A549 (cell line): ENCODE data around the gene NFE2L3. TPM values are rescaled to one million over a fixed set of nuclear protein-coding genes. Genes with fewer than 3 reads are reported as not detected.

ENCODE experiments used
- ATAC-seq, 2 experiments: fragments of 200-7000 bp in 1 of 2; fragments of >200 bp in 1 of 2; cut with Nextera tagmentation in 1 of 2; cut with Tn5 transposase in 1 of 2; 3 replicates each; pipeline versions ENCODE4 v1.8.0 to v1.9.1; 2018 to 2020; ENCODE audit warnings: mild to moderate bottlenecking in 1 of 2, moderate library complexity in 1 of 2
- CTCF ChIA-PET: fragments of 300-600 bp; sonication (Branson Sonifier 250); formaldehyde crosslinking; extraction: SDS; loops from one replicate; lab custom pipeline; 2021; ENCODE audit warnings: antibody characterized with exemption, inconsistent platforms; lab: Yijun Ruan, JAX
- POLR2A ChIA-PET: fragments of 350-600 bp; formaldehyde crosslinking; extraction: SDS; loops from one replicate; lab custom pipeline; 2021; ENCODE audit warnings: antibody characterized with exemption, inconsistent platforms; lab: Yijun Ruan, JAX
- DNase-seq, 2 experiments: peaks; one replicate each; pipeline versions ENCODE4 v3.0.0 to v3.0.0-alpha.2; 2011 to 2016; ENCODE audit warnings: low read depth in 1 of 2, low spot score in 1 of 2
- FAIRE-seq: peaks from 2 replicates; lab custom pipeline; 2011; peaks lifted over from hg19 to GRCh38; lab: Jason Lieb, UNC
- H3K27ac ChIP-seq, 2 experiments: fragments of >200 bp; sonication (Bioruptor Twin); formaldehyde crosslinking; 3 replicates each; pipeline ENCODE4 v1.5.1; 2016 to 2017
- H3K4me1 ChIP-seq: fragments of >200 bp; sonication (Bioruptor Twin); formaldehyde crosslinking; 3 replicates; pipeline ENCODE4 v1.6.1; 2016
- H3K4me2 ChIP-seq: fragments of >200 bp; sonication (Bioruptor Twin); formaldehyde crosslinking; 3 replicates; pipeline ENCODE4 v1.6.1; 2016
- H3K4me3 ChIP-seq: fragments of >200 bp; sonication (Bioruptor Twin); formaldehyde crosslinking; 3 replicates; pipeline ENCODE4 v1.5.1; 2016
- H3K9me3 ChIP-seq: fragments of >200 bp; sonication (Bioruptor Twin); formaldehyde crosslinking; 3 replicates; pipeline ENCODE4 v1.6.1; 2016
- CEBPB ChIP-seq, 2 experiments: fragments of >200 bp in 1 of 2; sonication (Bioruptor Twin) in 1 of 2; formaldehyde crosslinking in 1 of 2; IDR thresholded peaks; 2 replicates each; pipeline ENCODE4 v1.6.1; 2012 to 2016
- CHD2 ChIP-seq: fragments of 150-350 bp; IDR thresholded peaks from 2 replicates; pipeline ENCODE4 v1.6.1; 2014; ENCODE audit warnings: low read length; ENCODE audit not compliant: partially characterized antibody
- CHD4 ChIP-seq: fragments of 200-600 bp; sonication (generic); IDR thresholded peaks from 2 replicates; pipeline ENCODE4 v1.6.1; 2016; ENCODE audit warnings: antibody characterized with exemption, mild to moderate bottlenecking, borderline replicate concordance
- ESRRA ChIP-seq: fragments of 150-350 bp; IDR thresholded peaks from 2 replicates; pipeline ENCODE4 v1.6.1; 2014; ENCODE audit warnings: mild to moderate bottlenecking, low read length, borderline replicate concordance
- FOXS1 ChIP-seq: fragments of 250-450 bp; sonication (Bioruptor Pico); IDR thresholded peaks from 2 replicates; pipeline ENCODE4 v1.5.0; 2020; ENCODE audit warnings: mild to moderate bottlenecking, moderate library complexity
- GATA3 ChIP-seq: IDR thresholded peaks from 2 replicates; pipeline ENCODE4 v1.6.1; 2012; ENCODE audit warnings: borderline replicate concordance
- HEYL ChIP-seq: fragments of 250-450 bp; sonication (Bioruptor Pico); IDR thresholded peaks from 2 replicates; pipeline ENCODE4 v1.8.0; 2021; ENCODE audit warnings: mild to moderate bottlenecking, moderate library complexity
- HOXB5 ChIP-seq: fragments of 250-450 bp; sonication (Bioruptor Pico); IDR thresholded peaks from 2 replicates; pipeline ENCODE4 v1.5.0; 2020; ENCODE audit warnings: mild to moderate bottlenecking, moderate library complexity
- JUN ChIP-seq, 2 experiments: fragments of >200 bp; sonication (Bioruptor Twin); formaldehyde crosslinking; IDR thresholded peaks; 2 replicates in 1 of 2; 3 replicates in 1 of 2; pipeline ENCODE4 v1.6.1; 2016 to 2017
- KDM5A ChIP-seq: fragments of 200-600 bp; sonication (generic); IDR thresholded peaks from 2 replicates; pipeline ENCODE4 v1.6.1; 2016; ENCODE audit warnings: antibody characterized with exemption, mild to moderate bottlenecking
- MAFK ChIP-seq: fragments of 450-650 bp; IDR thresholded peaks from 2 replicates; pipeline ENCODE4 v1.6.1; 2014; ENCODE audit not compliant: partially characterized antibody
- MAZ ChIP-seq: fragments of 150-350 bp; IDR thresholded peaks from 2 replicates; pipeline ENCODE4 v1.6.1; 2014; ENCODE audit warnings: antibody characterized with exemption, low read depth, low read length, borderline replicate concordance
- NR3C1 ChIP-seq: fragments of >200 bp; sonication (Bioruptor Twin); formaldehyde crosslinking; IDR thresholded peaks from 3 replicates; pipeline ENCODE4 v1.6.1; 2017
- PHF8 ChIP-seq: fragments of 200-600 bp; sonication (generic); IDR thresholded peaks from 2 replicates; pipeline ENCODE4 v1.6.1; 2016; ENCODE audit warnings: low read depth, mild to moderate bottlenecking, antibody characterized with exemption, moderate library complexity, borderline replicate concordance
- POLR2A ChIP-seq: IDR thresholded peaks from 2 replicates; pipeline ENCODE4 v1.6.1; 2012; ENCODE audit warnings: mild to moderate bottlenecking, low read length
- RFX5 ChIP-seq: fragments of 450-650 bp; IDR thresholded peaks from 2 replicates; pipeline ENCODE4 v1.7.1; 2014; ENCODE audit warnings: antibody characterized with exemption, mild to moderate bottlenecking, moderate library complexity
- TFCP2L1 ChIP-seq: fragments of 250-450 bp; sonication (Bioruptor Pico); IDR thresholded peaks from 2 replicates; pipeline ENCODE4 v1.5.0; 2021; ENCODE audit warnings: mild to moderate bottlenecking
- TP53 ChIP-seq: fragments of 250-450 bp; sonication (Bioruptor Pico); IDR thresholded peaks from 2 replicates; pipeline ENCODE4 v1.5.0; 2021; ENCODE audit warnings: mild to moderate bottlenecking, moderate library complexity
- ZNF302 ChIP-seq: fragments of 250-450 bp; sonication (Bioruptor Pico); IDR thresholded peaks from 2 replicates; pipeline ENCODE4 v1.9.0; 2021; ENCODE audit warnings: inconsistent platforms, mild to moderate bottlenecking, moderate library complexity
- ZSCAN20 ChIP-seq: fragments of 250-450 bp; sonication (Bioruptor Pico); IDR thresholded peaks from 2 replicates; pipeline ENCODE4 v1.8.0; 2022; ENCODE audit warnings: mild to moderate bottlenecking, moderate library complexity
- WGBS: methylation state at CpG from one replicate; pipeline ENCODE4 v1.1.6; 2017; ENCODE audit errors: missing lambda C conversion rate; 5-methylcytosine and 5-hydroxymethylcytosine counted together
- polyA plus RNA-seq, 4 experiments: library from polyadenylated mRNA; depleted of rRNA in 3 of 4; stranded (reverse); fragments of >200 nt; fragmentation: RNase III in 1 of 4; extraction: RNeasy Plus Mini Kit Qiagen cat#74134 plus additional on column Dnase treatment in 1 of 4; gene quantifications; 2 replicates in 3 of 4; 3 replicates in 1 of 4; pipeline ENCODE4 v1.2.3, GENCODE V29; 2011 to 2017
- TF ChIP-seq, protein P1 (sequence below): IDR thresholded peaks from 2 replicates; pipeline ENCODE4 v1.6.1; 2012
- TF ChIP-seq, protein P2 (sequence below): fragments of >200 bp; sonication (Bioruptor Twin); formaldehyde crosslinking; IDR thresholded peaks from 3 replicates; pipeline ENCODE4 v1.6.1; 2016
- TF ChIP-seq, protein P3 (sequence below): IDR thresholded peaks from 2 replicates; pipeline ENCODE4 v1.6.1; 2012; ENCODE audit warnings: low read depth, borderline replicate concordance
- TF ChIP-seq, protein P4 (sequence below): fragments of 200-600 bp; sonication (generic); IDR thresholded peaks from 2 replicates; pipeline ENCODE4 v1.6.1; 2016; ENCODE audit warnings: antibody characterized with exemption, mild to moderate bottlenecking, moderate library complexity

Gene NFE2L3
- polyA plus RNA-seq, 2 of the 4 experiments (the other 2 are of a cell fraction): 4.9 to 11.4 TPM

- TF ChIP-seq, protein P1, sequence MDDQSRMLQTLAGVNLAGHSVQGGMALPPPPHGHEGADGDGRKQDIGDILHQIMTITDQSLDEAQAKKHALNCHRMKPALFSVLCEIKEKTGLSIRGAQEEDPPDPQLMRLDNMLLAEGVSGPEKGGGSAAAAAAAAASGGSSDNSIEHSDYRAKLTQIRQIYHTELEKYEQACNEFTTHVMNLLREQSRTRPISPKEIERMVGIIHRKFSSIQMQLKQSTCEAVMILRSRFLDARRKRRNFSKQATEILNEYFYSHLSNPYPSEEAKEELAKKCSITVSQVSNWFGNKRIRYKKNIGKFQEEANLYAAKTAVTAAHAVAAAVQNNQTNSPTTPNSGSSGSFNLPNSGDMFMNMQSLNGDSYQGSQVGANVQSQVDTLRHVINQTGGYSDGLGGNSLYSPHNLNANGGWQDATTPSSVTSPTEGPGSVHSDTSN: no peak
- TF ChIP-seq GATA3 (no peak), RFX5 (no peak), ZNF302 (no peak), KDM5A (peak; percentile 15; the same call in 1 of the 2 replicates), TFCP2L1 (peak; percentile 95), FOXS1 (CRISPR knock-in tag) (no peak), CHD4 (no peak), MAFK (no peak), ZSCAN20 (CRISPR knock-in tag) (no peak), NR3C1 (no peak), HOXB5 (CRISPR knock-in tag) (no peak), MAZ (no peak), CHD2 (no peak)
Observed at GRCh38 chr7:26200038-26200443, 48.0 kb downstream of the NFE2L3 start (continued).

DNA sequence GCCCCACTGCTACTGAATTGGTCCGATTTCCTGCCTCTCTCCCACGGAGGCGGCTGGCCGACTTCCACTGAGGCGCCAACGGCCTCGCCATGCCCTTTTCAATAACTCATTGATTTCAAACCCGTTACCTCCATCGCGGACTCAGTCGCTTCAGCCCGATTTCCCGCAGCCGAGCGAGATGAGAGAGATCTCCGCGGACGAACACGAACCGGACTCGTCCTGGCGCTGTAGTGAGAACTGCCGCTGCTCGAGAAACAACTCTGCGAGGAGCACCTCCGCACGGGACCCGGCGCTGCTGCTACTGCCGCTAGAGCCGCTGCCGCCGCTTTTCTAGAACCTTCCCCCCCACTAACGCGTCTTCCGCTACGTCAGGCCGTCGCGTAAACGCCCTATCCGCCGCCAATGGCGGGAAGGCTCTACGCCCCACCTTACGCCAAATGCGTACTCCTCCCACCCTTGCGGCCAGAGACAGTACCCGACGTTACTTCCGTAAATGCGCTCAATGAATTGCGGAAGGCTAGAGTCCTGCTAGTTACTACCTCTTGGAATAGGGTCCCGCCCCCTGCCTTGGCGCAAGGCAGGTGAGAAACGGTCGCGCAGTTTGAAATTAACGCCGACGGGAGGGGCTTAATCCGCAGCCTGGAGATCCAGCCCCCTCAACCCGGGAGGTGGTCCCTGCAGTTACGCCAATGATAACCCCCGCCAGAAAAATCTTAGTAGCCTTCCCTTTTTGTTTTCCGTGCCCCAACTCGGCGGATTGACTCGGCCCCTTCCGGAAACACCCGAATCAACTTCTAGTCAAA, 48.6 kb downstream of the NFE2L3 start, which contains the start of gene HNRNPA2B1:
HNRNPA2B1 (minus strand) TSS at position 303 of the 803 bp plus-strand sequence; CDS start at position 134, 169 bp downstream.
- DNase-seq: peak; percentile 71 to 97
- Histone ChIP-seq H3K4me3 (peak within 1 kb of the TSS; percentile 92), H3K4me1 (peaks cover 37% of the 10 kb centered on the region), H3K4me2 (peak within 1 kb of the TSS; percentile 75), H3K27ac (peak within 1 kb of the TSS; percentile 99), H3K9me3 (no peaks in the 10 kb centered on the region)
- FAIRE-seq: peak; percentile 43
- ATAC-seq: peak; percentile 68 to 78
- TF ChIP-seq, protein P2, sequence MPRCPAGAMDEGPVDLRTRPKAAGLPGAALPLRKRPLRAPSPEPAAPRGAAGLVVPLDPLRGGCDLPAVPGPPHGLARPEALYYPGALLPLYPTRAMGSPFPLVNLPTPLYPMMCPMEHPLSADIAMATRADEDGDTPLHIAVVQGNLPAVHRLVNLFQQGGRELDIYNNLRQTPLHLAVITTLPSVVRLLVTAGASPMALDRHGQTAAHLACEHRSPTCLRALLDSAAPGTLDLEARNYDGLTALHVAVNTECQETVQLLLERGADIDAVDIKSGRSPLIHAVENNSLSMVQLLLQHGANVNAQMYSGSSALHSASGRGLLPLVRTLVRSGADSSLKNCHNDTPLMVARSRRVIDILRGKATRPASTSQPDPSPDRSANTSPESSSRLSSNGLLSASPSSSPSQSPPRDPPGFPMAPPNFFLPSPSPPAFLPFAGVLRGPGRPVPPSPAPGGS: peak; percentile 99
- TF ChIP-seq CEBPB (IDR thresholded peaks at IDR 0.05) (peak in 1 of 2 experiments; percentile 27; a peak in 1 of 4 replicates), HOXB5 (CRISPR knock-in tag) (no peak), RFX5 (peak; percentile 58; the same call in 1 of the 2 replicates), HEYL (no peak), ESRRA (0 out of 2 replicates have a peak, but pooled peaks have one; percentile 38), PHF8 (peak; percentile 99), FOXS1 (CRISPR knock-in tag) (no peak), POLR2A (peak; percentile 99), TP53 (CRISPR knock-in tag) (0 out of 2 replicates have a peak, but pooled peaks have one; percentile 18), JUN (IDR thresholded peaks at IDR 0.05) (peak; percentile 93 to 99)
- TF ChIP-seq, protein P3, sequence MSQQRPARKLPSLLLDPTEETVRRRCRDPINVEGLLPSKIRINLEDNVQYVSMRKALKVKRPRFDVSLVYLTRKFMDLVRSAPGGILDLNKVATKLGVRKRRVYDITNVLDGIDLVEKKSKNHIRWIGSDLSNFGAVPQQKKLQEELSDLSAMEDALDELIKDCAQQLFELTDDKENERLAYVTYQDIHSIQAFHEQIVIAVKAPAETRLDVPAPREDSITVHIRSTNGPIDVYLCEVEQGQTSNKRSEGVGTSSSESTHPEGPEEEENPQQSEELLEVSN: peak; percentile 52
- TF ChIP-seq, protein P1: peak; percentile 65
- TF ChIP-seq, protein P4, sequence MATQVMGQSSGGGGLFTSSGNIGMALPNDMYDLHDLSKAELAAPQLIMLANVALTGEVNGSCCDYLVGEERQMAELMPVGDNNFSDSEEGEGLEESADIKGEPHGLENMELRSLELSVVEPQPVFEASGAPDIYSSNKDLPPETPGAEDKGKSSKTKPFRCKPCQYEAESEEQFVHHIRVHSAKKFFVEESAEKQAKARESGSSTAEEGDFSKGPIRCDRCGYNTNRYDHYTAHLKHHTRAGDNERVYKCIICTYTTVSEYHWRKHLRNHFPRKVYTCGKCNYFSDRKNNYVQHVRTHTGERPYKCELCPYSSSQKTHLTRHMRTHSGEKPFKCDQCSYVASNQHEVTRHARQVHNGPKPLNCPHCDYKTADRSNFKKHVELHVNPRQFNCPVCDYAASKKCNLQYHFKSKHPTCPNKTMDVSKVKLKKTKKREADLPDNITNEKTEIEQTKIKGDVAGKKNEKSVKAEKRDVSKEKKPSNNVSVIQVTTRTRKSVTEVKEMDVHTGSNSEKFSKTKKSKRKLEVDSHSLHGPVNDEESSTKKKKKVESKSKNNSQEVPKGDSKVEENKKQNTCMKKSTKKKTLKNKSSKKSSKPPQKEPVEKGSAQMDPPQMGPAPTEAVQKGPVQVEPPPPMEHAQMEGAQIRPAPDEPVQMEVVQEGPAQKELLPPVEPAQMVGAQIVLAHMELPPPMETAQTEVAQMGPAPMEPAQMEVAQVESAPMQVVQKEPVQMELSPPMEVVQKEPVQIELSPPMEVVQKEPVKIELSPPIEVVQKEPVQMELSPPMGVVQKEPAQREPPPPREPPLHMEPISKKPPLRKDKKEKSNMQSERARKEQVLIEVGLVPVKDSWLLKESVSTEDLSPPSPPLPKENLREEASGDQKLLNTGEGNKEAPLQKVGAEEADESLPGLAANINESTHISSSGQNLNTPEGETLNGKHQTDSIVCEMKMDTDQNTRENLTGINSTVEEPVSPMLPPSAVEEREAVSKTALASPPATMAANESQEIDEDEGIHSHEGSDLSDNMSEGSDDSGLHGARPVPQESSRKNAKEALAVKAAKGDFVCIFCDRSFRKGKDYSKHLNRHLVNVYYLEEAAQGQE: peak; percentile 54
- ChIA-PET POLR2A (interaction anchor here (0.6 to 3.1 kb wide), 29 partner anchors 8 to 950 kb away, joined by 3 to 42 read pairs (median 4); partner anchors contain the start of genes NFE2L3 and SNX10), CTCF (interaction anchor here (0.9 to 4.9 kb wide), 4 partner anchors 10 to 122 kb away, joined by 6 to 42 read pairs (median 12); no protein-coding TSS in a partner anchor)
- WGBS: under 1% methylated on average over 63 of the region's 71 CpGs
